Measurements from ENCODE around the gene SEMA5A.

- no peak for TF ChIP-seq CTCF (IDR thresholded peaks at IDR 0.05)
- no peak for TF ChIP-seq POLR2AphosphoS5 (IDR thresholded peaks at IDR 0.05)
- no peak for TF ChIP-seq POLR2A (IDR thresholded peaks at IDR 0.05)
Observed at GRCh38 chr5:9494301-9494700, 51.6 kb downstream of the SEMA5A start.
